HuH-7 (cell line): ENCODE results near the gene KCTD17.

Source experiments
- DNase-seq: peaks from one replicate; pipeline ENCODE4 v3.0.0; 2011; ENCODE audit warnings: low spot score

The KCTD17 gene

GRCh38 chr22:37021041-37021440 lies 30.5 kb upstream of the KCTD17 start:
- no peak for DNase-seq

GRCh38 chr22:37021710-37022482 lies 29.6 kb upstream of the KCTD17 start:
- no peak for DNase-seq

- DNase-seq, result no peak
These were observed 28.8 kb upstream of the KCTD17 start for GRCh38 chr22:37022483-37023337.

GRCh38 chr22:37023743-37024338 lies 27.7 kb upstream of the KCTD17 start:
- no peak for DNase-seq

- no peak for DNase-seq
These were observed 27.0 kb upstream of the KCTD17 start for GRCh38 chr22:37024339-37025157.

GRCh38 chr22:37025500-37026070 lies 26.0 kb upstream of the KCTD17 start:
- DNase-seq, result no peak

- DNase-seq, result no peak
These were observed 25.2 kb upstream of the KCTD17 start for GRCh38 chr22:37026325-37026724.

- DNase-seq, result no peak
These were observed 24.0 kb upstream of the KCTD17 start for GRCh38 chr22:37027556-37027955.

- no peak for DNase-seq
These were observed 22.6 kb upstream of the KCTD17 start for GRCh38 chr22:37028692-37029674.

- no peak for DNase-seq
These were observed 20.8 kb upstream of the KCTD17 start for GRCh38 chr22:37030560-37031281.

GRCh38 chr22:37032134-37032534 lies 19.4 kb upstream of the KCTD17 start:
- no peak for DNase-seq

- DNase-seq, result peak; percentile 91
These were observed 18.7 kb upstream of the KCTD17 start for GRCh38 chr22:37032535-37033460.

- DNase-seq, result no peak
These were observed 17.7 kb upstream of the KCTD17 start for GRCh38 chr22:37033605-37034430.

GRCh38 chr22:37036655-37037377 lies 14.7 kb upstream of the KCTD17 start:
- no peak for DNase-seq

GRCh38 chr22:37037669-37038068 lies 13.9 kb upstream of the KCTD17 start:
- DNase-seq, result no peak

GRCh38 chr22:37039466-37039865 lies 12.1 kb upstream of the KCTD17 start:
- no peak for DNase-seq

GRCh38 chr22:37043209-37043827 lies 8.2 kb upstream of the KCTD17 start:
- no peak for DNase-seq
